ENCODE results near the gene OR10R2.

GRCh38 chr1:158485455-158485854, 13.4 kb downstream of the OR10R2 start:
- TF ChIP-seq POLR2A (IDR thresholded peaks at IDR 0.05): no peak
- TF ChIP-seq, protein P1, sequence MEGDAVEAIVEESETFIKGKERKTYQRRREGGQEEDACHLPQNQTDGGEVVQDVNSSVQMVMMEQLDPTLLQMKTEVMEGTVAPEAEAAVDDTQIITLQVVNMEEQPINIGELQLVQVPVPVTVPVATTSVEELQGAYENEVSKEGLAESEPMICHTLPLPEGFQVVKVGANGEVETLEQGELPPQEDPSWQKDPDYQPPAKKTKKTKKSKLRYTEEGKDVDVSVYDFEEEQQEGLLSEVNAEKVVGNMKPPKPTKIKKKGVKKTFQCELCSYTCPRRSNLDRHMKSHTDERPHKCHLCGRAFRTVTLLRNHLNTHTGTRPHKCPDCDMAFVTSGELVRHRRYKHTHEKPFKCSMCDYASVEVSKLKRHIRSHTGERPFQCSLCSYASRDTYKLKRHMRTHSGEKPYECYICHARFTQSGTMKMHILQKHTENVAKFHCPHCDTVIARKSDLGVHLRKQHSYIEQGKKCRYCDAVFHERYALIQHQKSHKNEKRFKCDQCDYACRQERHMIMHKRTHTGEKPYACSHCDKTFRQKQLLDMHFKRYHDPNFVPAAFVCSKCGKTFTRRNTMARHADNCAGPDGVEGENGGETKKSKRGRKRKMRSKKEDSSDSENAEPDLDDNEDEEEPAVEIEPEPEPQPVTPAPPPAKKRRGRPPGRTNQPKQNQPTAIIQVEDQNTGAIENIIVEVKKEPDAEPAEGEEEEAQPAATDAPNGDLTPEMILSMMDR (IDR thresholded peaks at IDR 0.05): no peak
- no peak for TF ChIP-seq POLR2AphosphoS5 (IDR thresholded peaks at IDR 0.05)
- TF ChIP-seq EP300 (IDR thresholded peaks at IDR 0.05): no peak

All from gastroesophageal sphincter (tissue), 3 donors.